Neural progenitor cell (in vitro differentiated cells): ENCODE results near the gene ABCD3.
A peak's percentile ranks its signal among the peaks of the same experiment; 100 is the strongest.

Experiments
- EZH2 ChIP-seq: fragments of 200-600 bp; sonication (generic); IDR thresholded peaks from 2 replicates; pipeline ENCODE4 v1.6.1; 2017; ENCODE audit warnings: antibody characterized with exemption, mild to moderate bottlenecking, moderate library complexity
- EZH2phosphoT487 ChIP-seq: fragments of 200-600 bp; sonication (generic); IDR thresholded peaks from 2 replicates; pipeline ENCODE4 v1.6.1; 2017; ENCODE audit warnings: antibody characterized with exemption
- TF ChIP-seq, protein P1 (sequence below): fragments of 200-600 bp; sonication (generic); IDR thresholded peaks from 2 replicates; pipeline ENCODE4 v1.5.1; 2017; ENCODE audit warnings: antibody characterized with exemption, mild to moderate bottlenecking

DNA sequence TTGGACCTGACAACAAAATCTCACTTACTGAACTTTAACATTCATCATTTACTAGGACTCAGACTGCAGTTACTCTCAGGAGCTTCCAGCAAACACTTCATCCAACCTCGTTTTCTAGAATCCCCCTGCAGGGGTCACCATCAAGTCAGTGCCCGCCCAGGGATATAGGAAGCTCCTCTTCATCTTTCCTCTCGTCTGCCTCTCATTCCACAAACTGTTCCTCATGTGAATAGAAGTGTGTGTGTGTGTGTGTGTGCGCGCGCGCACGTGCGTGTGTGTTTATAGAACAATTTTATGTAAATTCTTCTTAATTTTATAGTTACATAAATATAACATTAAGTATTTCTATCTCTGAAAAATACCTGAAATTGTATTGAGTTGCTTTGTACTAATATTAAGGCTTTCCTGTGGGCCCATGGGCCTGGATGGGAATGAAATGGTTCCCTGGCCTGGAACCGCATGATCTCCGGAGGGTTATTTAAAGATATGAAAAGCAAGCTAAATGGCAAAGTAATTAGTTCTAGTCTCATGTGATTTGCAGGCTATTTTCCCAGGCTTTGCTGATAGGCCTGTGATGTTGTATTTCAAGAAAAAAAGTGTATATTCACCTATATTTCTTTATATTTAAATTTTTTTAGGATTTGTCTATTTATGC lies 21.7 kb upstream of the ABCD3 start:
- TF ChIP-seq, protein P1, sequence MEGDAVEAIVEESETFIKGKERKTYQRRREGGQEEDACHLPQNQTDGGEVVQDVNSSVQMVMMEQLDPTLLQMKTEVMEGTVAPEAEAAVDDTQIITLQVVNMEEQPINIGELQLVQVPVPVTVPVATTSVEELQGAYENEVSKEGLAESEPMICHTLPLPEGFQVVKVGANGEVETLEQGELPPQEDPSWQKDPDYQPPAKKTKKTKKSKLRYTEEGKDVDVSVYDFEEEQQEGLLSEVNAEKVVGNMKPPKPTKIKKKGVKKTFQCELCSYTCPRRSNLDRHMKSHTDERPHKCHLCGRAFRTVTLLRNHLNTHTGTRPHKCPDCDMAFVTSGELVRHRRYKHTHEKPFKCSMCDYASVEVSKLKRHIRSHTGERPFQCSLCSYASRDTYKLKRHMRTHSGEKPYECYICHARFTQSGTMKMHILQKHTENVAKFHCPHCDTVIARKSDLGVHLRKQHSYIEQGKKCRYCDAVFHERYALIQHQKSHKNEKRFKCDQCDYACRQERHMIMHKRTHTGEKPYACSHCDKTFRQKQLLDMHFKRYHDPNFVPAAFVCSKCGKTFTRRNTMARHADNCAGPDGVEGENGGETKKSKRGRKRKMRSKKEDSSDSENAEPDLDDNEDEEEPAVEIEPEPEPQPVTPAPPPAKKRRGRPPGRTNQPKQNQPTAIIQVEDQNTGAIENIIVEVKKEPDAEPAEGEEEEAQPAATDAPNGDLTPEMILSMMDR = peak; percentile 45
- TF ChIP-seq EZH2 (no peak), EZH2phosphoT487 (no peak)
